Measurements from ENCODE around the gene BRSK2.

BRSK2 gene

GRCh38 chr11:1400317-1401170, 10.8 kb downstream of the BRSK2 start:
- in situ Hi-C loops (cut with MboI; ENCODE audit: low sequenced_read_pairs) = no loop called here
- Histone ChIP-seq H3K4me3 (no peak overlapping the region), H3K9me3 (no peaks in the 10 kb centered on the region), H3K4me1 (no peaks in the 10 kb centered on the region), H3K27me3 (ENCODE audit: low read depth) (no peaks in the 10 kb centered on the region), H3K36me3 (replicated peaks) (no peaks in the 10 kb centered on the region)
- DNase-seq (ENCODE audit: low spot score in 2 of 2) = no peak

- DNase-seq (ENCODE audit: low spot score in 2 of 2) = no peak
- in situ Hi-C loops (cut with MboI; ENCODE audit: low sequenced_read_pairs) = no loop called here
- Histone ChIP-seq H3K9me3 (no peaks in the 10 kb centered on the region), H3K4me3 (no peak overlapping the region), H3K27me3 (ENCODE audit: low read depth) (no peaks in the 10 kb centered on the region), H3K36me3 (replicated peaks) (no peaks in the 10 kb centered on the region), H3K4me1 (no peaks in the 10 kb centered on the region)
Measured at GRCh38 chr11:1401171-1401445, 11.4 kb downstream of the BRSK2 start.

- no peaks in the 10 kb centered on the region for H3K36me3 ChIP-seq (replicated peaks)
- in situ Hi-C loops (cut with MboI; ENCODE audit: low sequenced_read_pairs) = no loop called here
- no peaks in the 10 kb centered on the region for H3K4me1 ChIP-seq
- H3K9me3 ChIP-seq = no peaks in the 10 kb centered on the region
- H3K27me3 ChIP-seq (ENCODE audit: low read depth) = no peaks in the 10 kb centered on the region
- H3K4me3 ChIP-seq = no peak overlapping the region
- peak; percentile 21 to 79 for DNase-seq (ENCODE audit: low spot score in 2 of 2)
Measured at GRCh38 chr11:1401656-1402221, 12.0 kb downstream of the BRSK2 start.

- in situ Hi-C loops (cut with MboI; ENCODE audit: low sequenced_read_pairs) = no loop called here
- Histone ChIP-seq H3K4me1 (no peaks in the 10 kb centered on the region), H3K27me3 (ENCODE audit: low read depth) (no peaks in the 10 kb centered on the region), H3K9me3 (no peaks in the 10 kb centered on the region), H3K36me3 (replicated peaks) (no peaks in the 10 kb centered on the region), H3K4me3 (no peak overlapping the region)
- peak in 1 of 2 experiments; percentile 31 for DNase-seq (ENCODE audit: low spot score in 2 of 2)
Measured at GRCh38 chr11:1402355-1403077, 12.8 kb downstream of the BRSK2 start.

DNA sequence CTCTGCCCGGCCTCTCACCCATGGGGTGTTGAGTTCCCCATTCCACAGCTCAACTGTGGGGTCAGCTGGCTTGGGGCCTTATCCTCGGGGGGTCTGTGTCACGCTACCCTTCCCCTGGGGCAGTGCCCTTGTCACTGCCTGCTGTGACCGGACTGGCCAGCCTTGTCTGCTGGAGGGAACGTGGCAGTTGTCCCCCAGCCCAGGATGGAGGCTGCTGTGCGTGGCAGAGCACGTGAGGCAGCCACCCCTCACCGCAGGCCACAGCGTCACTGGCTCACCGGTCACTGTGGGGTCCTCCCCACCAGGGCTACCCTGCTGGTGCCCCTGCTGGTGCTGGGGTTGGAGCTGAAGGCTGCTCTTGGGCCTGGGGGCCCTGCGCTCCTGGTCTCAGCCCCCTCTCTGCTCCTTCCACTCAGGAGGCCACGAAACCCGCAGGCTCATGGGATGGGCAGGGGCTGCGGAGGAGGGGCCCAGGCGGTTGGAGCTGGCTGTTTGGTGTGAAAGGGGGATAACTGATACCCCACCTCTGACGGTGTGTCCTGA, 13.4 kb downstream of the BRSK2 start:
- no peaks in the 10 kb centered on the region for H3K9me3 ChIP-seq
- DNase-seq (ENCODE audit: low spot score in 2 of 2) = no peak
- H3K4me1 ChIP-seq = no peaks in the 10 kb centered on the region
- no peaks in the 10 kb centered on the region for H3K27me3 ChIP-seq (ENCODE audit: low read depth)
- in situ Hi-C loops (cut with MboI; ENCODE audit: low sequenced_read_pairs) = no loop called here
- no peak overlapping the region for H3K4me3 ChIP-seq
- no peaks in the 10 kb centered on the region for H3K36me3 ChIP-seq (replicated peaks)

DNA sequence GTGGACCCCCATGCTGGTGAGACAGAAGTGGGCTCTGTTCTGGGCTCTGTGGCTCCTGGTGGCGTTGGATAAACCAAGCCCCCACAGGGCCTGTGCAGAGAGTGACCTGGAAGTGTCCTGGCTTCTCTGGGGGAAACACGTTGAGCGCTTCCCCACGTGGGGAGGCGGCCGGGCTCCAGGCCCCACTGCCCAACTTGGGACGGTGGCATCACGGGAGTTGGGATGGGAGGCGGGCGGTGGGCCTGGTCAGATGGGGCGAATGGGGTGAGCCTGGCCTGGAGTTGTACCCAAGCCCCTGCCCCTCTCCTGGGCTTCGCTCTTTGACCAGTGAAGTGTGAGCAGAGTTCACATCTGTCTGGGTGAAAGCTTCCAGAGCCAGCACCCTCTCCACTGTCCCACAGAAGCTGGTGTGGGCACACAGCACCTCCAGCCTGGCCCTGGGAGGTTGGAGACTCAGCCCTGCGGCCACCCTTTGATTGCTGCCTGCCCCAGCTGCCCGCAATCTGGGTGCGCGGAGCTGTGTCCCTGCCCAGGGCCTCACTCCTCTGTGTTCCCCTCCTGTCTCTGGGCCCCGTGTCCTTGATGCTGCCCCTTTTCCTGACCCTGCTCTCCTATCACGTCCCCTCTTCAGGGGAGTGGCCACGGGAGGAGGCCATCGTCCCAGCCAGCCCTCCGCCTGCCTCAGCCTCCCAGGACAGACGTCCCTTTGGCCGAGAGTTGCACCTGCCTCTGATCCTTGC, 14.2 kb downstream of the BRSK2 start:
- Histone ChIP-seq H3K4me3 (no peak overlapping the region), H3K4me1 (no peaks in the 10 kb centered on the region), H3K9me3 (no peaks in the 10 kb centered on the region), H3K27me3 (ENCODE audit: low read depth) (no peaks in the 10 kb centered on the region), H3K36me3 (replicated peaks) (no peaks in the 10 kb centered on the region)
- in situ Hi-C loops (cut with MboI; ENCODE audit: low sequenced_read_pairs) = no loop called here
- no peak for DNase-seq (ENCODE audit: low spot score in 2 of 2)

DNA sequence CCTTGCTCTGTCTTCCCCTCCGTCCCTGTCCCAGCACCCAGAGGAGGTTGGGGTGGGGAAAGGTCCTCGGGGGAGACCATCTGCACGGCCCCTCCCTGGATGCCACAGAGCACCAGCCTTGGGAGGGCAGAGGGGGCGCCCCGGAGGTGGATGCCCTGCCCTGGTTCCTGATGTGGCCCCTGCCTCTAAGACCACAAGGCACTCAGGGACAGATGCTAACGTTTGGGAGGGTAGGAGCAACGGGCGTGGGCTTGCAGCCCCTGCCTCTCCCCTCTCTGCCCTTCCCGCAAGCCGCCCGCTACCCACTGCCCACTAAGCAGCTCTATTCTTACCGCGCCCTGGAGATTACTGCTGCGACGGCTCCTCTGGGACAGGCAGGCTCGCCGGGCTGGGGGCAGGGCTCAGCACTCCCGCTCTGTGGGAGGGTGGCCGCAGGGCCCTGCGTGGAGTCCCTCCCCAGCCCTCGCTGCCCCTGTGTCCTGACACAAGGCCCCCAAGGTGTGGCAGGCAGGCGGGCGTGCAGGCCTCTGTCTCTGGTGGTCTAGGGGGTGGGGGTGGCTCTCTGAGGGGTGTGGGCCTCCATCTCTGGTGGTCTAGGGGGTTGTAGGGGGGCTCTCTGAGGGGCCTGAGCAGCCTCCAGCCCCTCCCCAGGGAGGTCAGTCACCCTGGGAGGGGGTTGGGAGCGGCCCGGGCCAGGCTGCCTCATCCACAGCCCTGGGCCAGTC, 14.9 kb downstream of the BRSK2 start:
- in situ Hi-C loops (cut with MboI; ENCODE audit: low sequenced_read_pairs) = no loop called here
- H3K9me3 ChIP-seq = no peaks in the 10 kb centered on the region
- H3K27me3 ChIP-seq (ENCODE audit: low read depth) = no peaks in the 10 kb centered on the region
- H3K36me3 ChIP-seq (replicated peaks) = no peaks in the 10 kb centered on the region
- H3K4me1 ChIP-seq = no peaks in the 10 kb centered on the region
- no peak for DNase-seq (ENCODE audit: low spot score in 2 of 2)
- H3K4me3 ChIP-seq = no peak overlapping the region

DNA sequence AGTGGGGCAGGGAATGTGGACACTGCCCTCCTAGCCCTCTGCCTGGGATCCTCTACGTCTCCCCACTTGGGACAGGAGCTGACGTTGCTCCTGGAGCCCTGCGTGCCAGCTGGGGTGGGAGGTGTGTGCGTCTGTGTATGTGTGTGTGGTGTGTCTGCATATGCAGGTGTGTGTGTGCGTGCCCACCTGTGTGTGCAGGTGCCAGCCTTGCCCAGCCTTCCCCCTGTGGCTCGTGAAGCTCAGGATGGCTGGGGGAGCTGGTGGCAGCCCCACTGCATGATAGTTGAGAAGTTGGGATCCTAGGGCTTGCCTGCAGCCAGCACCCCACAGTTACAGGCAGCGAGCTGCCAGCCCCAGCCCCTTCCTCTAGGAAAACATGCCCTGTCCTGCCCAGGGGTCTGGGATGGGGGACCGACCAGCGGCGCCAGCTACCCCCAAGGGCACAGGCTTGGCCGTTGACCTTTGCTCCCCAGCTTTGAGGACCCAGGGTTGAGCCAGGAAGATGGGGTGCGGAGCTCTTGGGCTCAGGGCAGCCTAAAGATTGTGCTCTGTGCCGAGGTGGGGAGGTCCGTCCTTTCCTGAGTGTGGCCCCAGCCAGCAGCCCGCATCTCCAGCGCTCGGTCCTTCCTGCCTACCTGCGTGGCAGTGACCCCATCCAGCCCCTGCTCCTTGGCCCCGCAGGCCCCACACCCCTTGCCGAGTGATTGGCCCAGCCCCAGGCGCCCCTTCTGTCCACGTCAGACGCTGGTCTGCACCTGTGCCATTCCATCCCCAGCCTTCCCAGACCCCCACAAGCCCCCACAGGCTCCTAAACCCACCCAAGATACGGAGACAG, 15.7 kb downstream of the BRSK2 start:
- in situ Hi-C loops (cut with MboI; ENCODE audit: low sequenced_read_pairs) = no loop called here
- no peak for DNase-seq (ENCODE audit: low spot score in 2 of 2)
- H3K36me3 ChIP-seq (replicated peaks) = no peaks in the 10 kb centered on the region
- H3K4me1 ChIP-seq = no peaks in the 10 kb centered on the region
- no peak overlapping the region for H3K4me3 ChIP-seq
- no peaks in the 10 kb centered on the region for H3K27me3 ChIP-seq (ENCODE audit: low read depth)
- H3K9me3 ChIP-seq = no peaks in the 10 kb centered on the region

DNA sequence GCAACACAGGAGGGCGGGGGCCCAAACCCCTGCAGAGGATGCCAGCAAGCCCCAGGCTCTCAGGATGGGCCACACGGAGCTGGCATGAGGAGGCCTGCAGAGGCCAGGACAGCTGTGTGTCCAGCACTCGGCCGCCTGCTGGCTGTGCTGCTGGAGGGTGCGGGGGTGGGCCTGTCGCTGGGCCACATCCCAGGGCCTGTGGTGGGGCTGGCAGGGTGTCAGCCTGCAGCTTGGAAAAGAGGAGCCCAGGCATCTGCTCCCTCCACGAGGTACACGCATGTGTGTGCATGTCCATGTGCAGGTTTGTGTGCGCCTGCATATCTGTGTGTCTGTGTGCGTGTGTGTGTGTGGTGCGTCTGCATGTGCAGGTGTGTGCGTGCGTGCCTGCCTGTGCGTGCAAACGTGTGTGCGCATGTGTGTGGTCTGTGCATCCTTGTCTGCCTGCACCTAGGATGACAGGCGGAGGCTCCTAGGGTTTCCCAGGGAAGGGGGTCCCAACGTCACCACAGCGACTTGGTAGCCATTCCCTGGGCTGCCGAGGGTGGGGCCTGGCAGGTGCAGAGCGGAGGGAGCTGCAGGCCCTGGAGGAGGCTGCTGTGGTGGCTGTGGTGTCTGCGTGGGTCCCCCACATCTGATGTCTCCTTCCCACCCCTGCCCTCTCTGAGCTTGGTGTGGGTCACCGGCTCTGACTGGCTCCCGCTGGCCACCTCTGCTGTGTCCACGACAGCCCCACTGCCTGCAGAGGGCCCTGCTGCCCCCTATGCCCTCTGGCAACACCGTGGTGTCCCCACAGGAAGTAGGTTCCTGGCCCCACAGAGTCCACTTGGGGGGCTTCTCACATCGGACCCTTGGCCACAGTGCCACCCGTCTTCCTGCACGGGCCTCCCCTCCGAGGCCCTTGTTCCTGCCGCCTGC, 17.1 kb downstream of the BRSK2 start:
- no peak overlapping the region for H3K4me3 ChIP-seq
- in situ Hi-C loops (cut with MboI; ENCODE audit: low sequenced_read_pairs) = no loop called here

DNA sequence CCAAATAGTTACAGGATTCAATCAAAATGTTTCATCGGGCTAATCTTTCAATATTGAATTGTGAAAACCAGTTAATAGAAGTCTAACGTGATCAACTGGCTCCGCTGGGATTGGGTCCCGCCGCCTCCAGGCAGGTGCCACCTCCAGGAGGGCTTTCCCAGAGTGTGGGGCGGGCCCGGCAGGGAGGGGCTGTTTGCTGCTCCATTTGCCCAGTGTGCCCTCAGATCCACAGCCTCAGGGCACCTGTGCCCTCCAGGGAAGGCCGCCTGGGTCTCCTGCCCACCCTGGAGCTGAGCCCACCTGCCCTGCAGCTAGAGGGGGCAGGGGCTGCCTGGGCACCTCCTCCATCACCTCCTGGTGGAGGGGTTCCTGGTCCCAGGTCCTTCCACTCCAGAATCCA, 17.9 kb downstream of the BRSK2 start:
- in situ Hi-C loops (cut with MboI; ENCODE audit: low sequenced_read_pairs) = no loop called here
- no peak for DNase-seq (ENCODE audit: low spot score in 2 of 2)
- Histone ChIP-seq H3K9me3 (no peaks in the 10 kb centered on the region), H3K4me3 (no peak overlapping the region), H3K27me3 (ENCODE audit: low read depth) (no peaks in the 10 kb centered on the region), H3K4me1 (no peaks in the 10 kb centered on the region), H3K36me3 (replicated peaks) (no peaks in the 10 kb centered on the region)

More for the DNA sequence above, 17.1 kb downstream of the BRSK2 start:
- Histone ChIP-seq H3K9me3 (no peaks in the 10 kb centered on the region), H3K36me3 (replicated peaks) (no peaks in the 10 kb centered on the region), H3K27me3 (ENCODE audit: low read depth) (no peaks in the 10 kb centered on the region), H3K4me1 (no peaks in the 10 kb centered on the region)
- DNase-seq (ENCODE audit: low spot score in 2 of 2) = no peak

DNA sequence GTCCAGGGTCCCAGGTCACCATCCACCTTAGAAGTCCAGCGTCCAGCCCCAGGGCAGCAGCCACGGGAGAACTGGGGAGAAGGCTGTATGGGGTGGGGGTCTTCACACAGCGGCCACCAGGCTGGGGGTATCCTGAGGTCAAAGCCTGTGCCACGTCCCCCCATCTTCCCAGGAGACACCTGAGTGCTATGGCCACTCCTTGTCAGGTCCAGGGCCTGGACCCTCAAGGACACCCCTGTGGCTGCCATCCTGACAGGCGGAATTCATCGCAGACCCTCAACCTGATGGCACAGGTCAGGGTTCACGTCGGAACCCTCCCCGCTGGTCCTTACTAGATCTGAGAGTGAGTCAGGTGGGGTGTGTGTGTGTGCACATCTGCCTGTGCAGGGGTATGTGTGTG, 18.6 kb downstream of the BRSK2 start:
- no peaks in the 10 kb centered on the region for H3K36me3 ChIP-seq (replicated peaks)
- in situ Hi-C loops (cut with MboI; ENCODE audit: low sequenced_read_pairs) = no loop called here
- H3K27me3 ChIP-seq (ENCODE audit: low read depth) = no peaks in the 10 kb centered on the region
- H3K9me3 ChIP-seq = no peaks in the 10 kb centered on the region
- H3K4me3 ChIP-seq = no peak overlapping the region
- no peak for DNase-seq (ENCODE audit: low spot score in 2 of 2)
- H3K4me1 ChIP-seq = no peaks in the 10 kb centered on the region
